G401.6 (cell line): ENCODE results near the gene RNASE8.
"Not testable (repeated sequence)": the region's sequence is repeated elsewhere in the genome, so short reads cannot be mapped to it uniquely, and the experiment has no call there.

ENCODE experiments used
- FAIRE-seq: peaks from 2 replicates; lab custom pipeline; 2012; peaks lifted over from hg19 to GRCh38; lab: Jason Lieb, UNC

The RNASE8 gene

DNA sequence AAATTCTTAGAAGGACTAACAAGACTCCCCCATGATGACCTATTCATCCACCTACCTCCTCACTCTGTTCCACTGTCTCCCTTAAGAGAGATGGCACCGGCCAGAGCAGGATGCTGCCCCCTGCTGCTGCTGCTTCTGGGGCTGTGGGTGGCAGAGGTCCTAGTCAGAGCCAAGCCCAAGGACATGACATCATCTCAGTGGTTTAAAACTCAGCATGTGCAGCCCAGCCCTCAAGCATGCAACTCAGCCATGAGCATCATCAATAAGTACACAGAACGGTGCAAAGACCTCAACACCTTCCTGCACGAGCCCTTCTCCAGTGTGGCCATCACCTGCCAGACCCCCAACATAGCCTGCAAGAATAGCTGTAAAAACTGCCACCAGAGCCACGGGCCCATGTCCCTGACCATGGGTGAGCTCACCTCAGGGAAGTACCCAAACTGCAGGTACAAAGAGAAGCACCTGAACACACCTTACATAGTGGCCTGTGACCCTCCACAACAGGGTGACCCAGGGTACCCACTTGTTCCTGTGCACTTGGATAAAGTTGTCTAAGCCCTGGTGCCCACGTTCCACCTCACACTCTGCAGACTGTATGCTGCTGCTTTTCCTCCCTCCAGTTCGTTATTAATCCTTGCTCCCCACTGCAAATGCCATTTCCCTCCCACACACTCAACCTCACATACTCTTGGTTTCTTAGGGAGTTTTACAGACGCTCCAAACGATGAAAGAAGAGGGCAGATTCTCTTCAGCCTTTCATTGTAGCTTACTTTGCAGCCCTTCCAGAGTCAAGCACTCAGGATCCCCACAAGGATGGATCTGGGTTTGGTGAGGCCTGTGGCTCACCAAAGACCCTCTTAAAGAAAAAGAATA, at the start of gene RNASE8:
RNASE8 (plus strand) TSS at position 20 of the 873 bp plus-strand sequence; CDS start at position 91, 71 bp downstream.
- FAIRE-seq, result no peak

DNA sequence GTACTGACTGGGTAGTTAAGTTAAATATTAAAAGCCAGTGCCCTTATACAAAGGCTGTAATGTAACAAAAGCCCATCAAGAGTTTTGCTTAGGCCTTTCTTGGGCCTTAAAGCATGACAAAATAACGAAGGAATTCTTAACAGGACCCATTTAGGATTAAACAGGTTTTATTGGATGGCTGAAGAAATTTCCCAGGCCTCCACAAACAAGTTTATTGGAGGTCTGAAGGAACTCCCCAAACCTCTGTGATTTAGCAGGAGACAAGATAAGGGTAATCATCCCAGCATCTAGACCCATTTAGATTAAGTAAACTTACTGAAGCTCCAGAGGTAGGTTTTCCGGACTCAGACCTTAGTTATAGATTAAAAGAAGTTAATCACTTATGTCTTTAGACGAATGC, 47.9 kb upstream of the RNASE8 start:
- FAIRE-seq, result not testable (repeated sequence)

DNA sequence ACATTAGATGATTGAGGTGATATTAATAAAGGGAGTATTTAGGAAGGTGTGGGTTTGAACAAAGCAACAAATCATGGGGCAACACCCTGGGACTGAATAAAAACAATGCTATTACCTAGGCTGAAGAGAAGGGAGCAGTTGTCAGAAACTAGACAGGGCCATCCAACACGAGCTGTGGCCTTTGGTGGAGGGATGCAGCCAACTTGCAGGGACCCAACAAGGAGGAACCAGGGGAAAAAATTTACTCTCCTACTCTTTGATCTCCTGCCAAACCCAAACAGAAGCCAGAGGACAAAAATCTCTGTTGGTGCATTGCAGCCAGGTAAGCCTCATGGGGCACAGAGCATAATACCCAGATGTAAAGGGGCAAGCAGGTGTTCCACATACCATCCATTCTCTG, 46.5 kb upstream of the RNASE8 start:
- FAIRE-seq, result no peak

- FAIRE-seq, result peak; percentile 94
These were observed 42.8 kb upstream of the RNASE8 start for GRCh38 chr14:21014761-21015190.

GRCh38 chr14:21015312-21015711, 42.3 kb upstream of the RNASE8 start:
- FAIRE-seq, result no peak

DNA sequence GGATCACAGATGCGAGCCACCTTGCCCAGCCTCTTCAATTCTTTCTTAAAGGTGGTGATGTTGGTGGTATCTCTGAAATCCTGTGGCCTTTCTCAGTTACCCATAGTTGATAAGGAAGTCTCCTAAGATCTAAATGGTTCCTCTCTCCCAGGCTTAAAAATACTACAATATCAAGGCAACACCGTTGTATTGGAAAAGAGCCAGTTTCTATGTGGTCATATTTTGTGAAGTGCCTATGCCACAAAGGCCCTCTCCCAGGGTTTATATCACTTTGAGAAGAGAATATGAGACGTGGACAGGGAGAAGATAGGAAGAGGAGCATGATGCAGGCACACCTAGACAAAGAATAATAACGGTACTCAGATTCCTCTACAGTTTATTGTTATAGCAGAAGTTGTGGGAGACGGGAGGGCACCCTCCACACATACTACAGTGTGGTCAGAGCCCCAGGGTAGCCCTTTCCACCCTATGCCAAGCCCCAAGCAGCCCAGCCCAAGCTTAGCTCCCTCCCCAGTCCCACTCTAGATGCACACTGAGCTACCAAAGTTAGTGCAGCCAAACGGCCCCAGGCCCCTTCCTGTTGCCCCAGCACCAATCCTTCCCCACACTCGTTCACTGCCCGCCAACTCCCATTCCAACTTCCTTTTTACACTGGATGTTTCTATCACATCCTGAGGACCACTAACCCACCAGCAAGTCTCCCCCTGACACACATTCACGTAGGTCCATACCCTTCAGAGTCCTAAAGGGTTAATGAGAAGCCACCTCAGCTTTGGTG, 41.0 kb upstream of the RNASE8 start:
- no peak for FAIRE-seq

- FAIRE-seq, result no peak
These were observed 39.9 kb upstream of the RNASE8 start for GRCh38 chr14:21017528-21018245.

- FAIRE-seq, result no peak
These were observed 39.3 kb upstream of the RNASE8 start for GRCh38 chr14:21018286-21018685.

DNA sequence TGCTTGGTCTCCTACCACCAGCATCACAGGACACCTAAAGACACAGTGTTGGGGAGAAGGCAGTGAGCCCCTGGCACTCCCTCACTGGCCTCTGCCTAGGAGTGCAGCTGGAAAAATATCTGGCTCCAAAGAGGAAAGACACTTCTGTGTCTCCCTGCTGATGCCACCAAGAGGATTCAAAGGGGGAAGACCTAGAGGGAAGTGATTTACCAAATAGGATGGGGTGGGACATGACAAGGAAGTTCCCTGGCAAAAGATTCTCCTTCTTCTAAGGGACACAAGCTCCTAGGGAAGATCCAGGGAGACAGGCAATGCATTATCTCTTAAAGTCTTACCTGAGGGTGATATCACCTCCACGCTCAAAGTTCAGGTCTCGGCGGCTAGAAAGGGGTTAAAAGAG, 38.8 kb upstream of the RNASE8 start:
- FAIRE-seq, result no peak

- FAIRE-seq, result no peak
These were observed 38.3 kb upstream of the RNASE8 start for GRCh38 chr14:21019366-21019765.

DNA sequence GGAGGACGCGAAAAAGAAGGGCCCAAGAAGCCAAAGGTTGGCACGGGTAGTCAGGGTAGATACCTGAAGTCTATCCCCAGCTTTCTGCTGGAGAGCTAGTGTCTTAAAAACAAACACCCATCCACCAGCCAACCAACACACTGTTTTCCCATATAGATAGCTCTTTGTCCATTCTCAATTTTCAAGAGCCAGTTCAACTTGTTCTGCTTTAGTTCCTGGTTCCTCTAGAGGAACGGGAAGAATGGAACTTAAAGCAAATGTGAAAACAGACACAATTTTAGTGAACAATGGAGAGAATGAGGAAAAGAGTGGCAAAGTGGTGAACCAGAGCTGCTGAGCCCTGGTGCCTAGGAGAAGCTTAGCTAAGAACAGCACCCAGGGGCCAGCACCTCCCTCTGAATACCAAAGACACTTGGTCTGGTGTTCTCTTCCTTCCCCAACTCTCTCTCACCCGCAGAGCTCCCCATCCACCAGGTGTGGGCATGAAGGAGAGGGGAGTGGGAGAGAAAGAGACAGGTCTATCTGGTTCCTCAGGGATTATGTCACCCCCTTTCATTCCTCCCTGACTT, 36.6 kb upstream of the RNASE8 start:
- FAIRE-seq, result no peak

DNA sequence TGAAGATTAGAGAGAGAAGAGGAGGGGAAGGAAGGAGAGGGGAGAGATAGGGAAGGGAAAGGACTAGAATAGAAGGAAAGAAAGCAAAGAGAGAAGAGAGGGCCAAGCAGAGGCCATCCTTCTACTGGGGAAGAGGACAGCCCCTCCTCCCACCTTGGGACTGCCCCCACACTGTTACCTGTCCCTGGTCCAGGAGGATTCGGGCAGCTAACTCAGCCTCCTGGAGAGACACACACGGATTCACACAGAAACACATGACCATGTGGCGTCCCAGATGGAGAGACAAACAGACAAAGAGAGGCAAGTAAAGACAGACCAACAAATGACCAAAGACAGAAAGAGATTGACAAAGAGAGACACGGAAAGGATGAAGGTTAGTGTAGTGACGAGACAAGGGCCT, 34.9 kb upstream of the RNASE8 start:
- FAIRE-seq, result no peak

DNA sequence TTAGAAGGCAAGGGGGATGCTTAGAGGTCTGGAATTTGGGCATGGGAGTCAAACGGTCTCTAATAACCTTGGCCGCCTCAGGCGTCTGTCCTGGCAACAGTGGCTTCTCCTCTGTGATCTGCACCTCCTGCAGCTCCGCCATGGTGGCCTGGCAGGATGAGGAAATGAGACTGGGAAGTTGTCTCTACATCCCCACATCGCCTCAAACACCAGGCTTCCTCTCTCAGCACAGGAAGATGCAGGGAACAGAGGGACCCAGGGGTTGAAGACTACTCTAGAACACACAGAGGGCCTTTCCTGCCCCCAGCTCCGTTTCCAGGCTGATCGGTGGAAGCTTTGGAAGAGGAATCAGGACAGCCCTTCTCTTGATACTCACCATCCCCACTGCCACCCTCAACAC, 34.4 kb upstream of the RNASE8 start:
- no peak for FAIRE-seq

GRCh38 chr14:21023817-21024584, 33.6 kb upstream of the RNASE8 start:
- FAIRE-seq, result no peak

DNA sequence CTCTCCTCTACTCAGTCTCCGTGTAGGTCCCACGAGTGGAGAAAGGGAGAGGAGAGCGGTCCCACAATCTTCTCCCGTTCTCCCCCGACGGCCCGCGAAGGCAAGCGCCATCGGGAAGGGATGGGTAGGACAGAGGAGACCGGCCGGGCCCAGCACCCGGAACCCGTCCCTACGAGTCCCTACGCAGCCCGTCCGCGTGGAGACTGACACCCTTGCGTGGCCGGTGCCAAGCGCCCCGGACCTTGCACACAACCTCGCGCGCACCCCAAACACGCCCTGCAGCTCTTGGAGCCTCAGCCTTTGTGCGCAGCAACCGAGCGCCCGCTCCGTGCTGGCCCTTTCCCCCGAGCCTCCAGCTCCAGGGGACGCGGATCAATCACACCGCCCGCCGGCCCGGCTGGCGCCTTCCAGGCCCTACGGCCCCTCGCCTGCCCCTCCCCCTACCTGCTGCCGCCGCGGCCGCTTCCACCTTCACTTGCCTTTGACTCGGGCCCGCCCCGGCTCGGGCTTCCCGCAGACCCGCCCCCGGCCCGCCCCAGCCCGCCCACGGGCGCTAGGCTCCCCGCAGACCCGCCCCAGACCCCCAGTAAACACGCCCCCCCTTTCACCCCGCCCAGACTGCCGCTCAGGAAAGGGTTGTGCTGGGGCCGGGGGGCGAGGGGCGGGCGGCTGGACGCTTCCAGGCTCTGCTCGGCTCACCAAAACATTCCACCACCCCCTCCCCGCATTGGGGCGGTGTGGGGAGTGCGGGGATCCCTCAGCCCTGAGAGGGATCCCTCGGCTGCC, 32.8 kb upstream of the RNASE8 start, which contains the start of gene NDRG2:
NDRG2 (minus strand) TSS at position 477 of the 786 bp plus-strand sequence. CDS start 1,746 bp downstream, outside the sequence.
- no peak for FAIRE-seq

- no peak for FAIRE-seq
These were observed 32.0 kb upstream of the RNASE8 start for GRCh38 chr14:21025371-21026273.

DNA sequence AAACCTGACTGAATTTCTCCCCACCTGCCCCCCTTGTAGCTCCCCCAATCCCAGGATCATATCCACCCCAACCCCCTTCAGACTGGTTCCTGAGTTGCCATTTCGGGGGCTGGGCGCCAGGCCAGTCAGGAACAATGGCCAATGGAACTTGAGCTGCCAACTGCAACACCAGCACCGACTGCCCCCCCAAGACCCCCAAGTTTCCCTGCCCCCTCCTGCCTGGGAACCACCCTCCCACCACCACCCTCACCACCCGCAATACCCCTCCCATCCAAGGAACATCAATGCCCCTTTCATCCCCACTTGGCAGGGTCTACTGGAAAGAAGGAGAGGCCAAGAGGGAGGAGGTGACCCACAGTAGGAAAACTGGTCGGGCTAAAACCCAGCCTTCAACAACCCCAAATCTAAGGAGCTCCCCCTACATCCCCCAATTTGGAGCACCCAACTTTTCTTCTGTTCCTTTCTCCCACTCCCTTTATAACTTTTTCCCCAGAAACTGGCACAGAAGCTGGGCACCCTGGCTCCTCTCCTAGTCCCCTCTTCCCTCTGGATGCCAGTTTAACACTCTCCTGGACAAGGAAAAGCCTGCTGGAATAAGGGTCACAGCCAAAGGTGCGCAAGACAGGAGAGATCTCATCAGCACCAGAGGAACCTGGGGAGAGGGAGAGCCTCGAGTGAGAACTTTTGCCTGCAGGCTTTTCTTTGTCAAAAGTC, 31.2 kb upstream of the RNASE8 start:
- FAIRE-seq, result no peak

- no peak for FAIRE-seq
These were observed 30.7 kb upstream of the RNASE8 start for GRCh38 chr14:21026988-21027315.

DNA sequence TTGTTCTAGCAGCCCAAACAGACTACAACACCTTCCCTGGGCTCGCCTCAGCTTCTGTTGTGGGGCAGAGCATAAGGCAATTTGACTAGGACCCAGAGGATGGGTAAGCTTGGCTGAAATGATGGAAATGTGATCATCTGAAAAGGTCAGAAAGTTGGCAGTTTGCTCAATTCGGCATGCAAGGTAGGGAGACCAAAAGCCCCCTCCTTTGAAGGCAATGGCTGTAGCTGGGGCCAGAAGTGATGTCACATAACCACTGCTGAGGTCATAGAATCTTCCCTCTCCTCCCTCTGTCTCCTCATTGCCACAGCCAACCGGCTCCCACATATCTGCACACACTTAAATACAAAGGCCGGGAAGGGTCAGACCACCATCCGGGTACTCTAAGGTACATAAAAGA, 27.7 kb upstream of the RNASE8 start, which contains the start of gene TPPP2:
TPPP2 (plus strand) TSS at position 301 of the 400 bp plus-strand sequence. CDS start 365 bp downstream, outside the sequence.
- no peak for FAIRE-seq
